ENCODE results near the gene HOXB4.

Gene HOXB4

GRCh38 chr17:48559122-48559839, 18.9 kb downstream of the HOXB4 start:
- no peak for DNase-seq (ENCODE audit: low read depth in 2 of 2)

DNA sequence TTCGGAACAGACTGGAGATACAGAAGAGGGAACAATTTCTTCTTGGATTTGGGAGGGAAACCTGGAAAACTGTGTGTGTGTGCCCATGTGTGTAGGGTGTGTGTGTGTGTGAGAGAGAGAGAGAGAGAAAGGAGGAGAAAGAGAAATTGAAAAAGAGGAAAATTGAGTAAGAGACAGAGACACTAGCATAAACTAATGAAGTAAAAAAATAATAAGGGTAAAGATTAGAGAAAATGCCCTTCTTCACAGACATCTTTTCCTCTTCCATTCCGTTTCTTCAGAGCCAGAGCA, 19.4 kb downstream of the HOXB4 start:
- no peak for DNase-seq (ENCODE audit: low read depth in 2 of 2)

GRCh38 chr17:48558057-48558830, 19.9 kb downstream of the HOXB4 start:
- no peak for DNase-seq (ENCODE audit: low read depth in 2 of 2)

GRCh38 chr17:48556576-48557401, 21.4 kb downstream of the HOXB4 start:
- DNase-seq (ENCODE audit: low read depth in 2 of 2) = no peak

DNA sequence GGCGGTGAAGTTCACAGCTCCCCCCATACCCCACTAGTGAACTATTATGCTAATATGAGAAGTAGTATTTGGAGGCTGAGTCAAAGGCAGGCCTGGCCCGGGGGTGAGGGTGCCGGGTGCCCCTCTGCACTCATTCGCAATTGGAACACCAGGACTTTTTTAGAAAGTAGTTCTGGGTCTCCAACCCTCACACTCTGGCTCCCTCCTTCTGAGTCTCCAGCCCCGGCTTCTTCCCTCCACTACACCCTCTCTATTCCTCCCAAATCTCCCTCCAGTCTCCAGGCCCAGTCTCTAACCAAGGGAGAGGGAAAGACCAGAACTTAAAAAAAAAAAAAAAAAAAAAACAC, 21.9 kb downstream of the HOXB4 start:
- DNase-seq (ENCODE audit: low read depth in 2 of 2) = no peak

GRCh38 chr17:48555258-48556228, 22.6 kb downstream of the HOXB4 start:
- no peak for DNase-seq (ENCODE audit: low read depth in 2 of 2)

GRCh38 chr17:48554412-48555257, 23.5 kb downstream of the HOXB4 start:
- DNase-seq (ENCODE audit: low read depth in 2 of 2) = no peak

DNA sequence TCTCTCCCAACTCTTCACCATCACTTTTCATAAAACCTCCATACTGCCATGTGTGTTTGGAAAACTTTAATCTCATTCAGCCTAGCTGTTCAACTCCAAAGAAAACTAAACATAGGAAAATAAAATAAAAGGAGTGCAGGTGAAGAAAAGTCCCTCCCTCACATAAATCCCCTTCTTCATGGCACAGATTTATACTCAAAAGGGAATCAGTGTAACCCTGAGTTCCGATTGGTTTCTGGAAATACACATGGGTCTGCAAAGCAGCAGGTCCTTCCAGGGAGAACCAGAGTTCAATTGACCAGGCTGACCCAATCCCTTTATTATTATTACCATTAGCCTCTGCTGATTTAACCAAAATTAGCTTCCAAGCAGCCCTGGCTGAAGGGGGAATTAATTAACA, 24.3 kb downstream of the HOXB4 start:
- no peak for DNase-seq (ENCODE audit: low read depth in 2 of 2)

DNA sequence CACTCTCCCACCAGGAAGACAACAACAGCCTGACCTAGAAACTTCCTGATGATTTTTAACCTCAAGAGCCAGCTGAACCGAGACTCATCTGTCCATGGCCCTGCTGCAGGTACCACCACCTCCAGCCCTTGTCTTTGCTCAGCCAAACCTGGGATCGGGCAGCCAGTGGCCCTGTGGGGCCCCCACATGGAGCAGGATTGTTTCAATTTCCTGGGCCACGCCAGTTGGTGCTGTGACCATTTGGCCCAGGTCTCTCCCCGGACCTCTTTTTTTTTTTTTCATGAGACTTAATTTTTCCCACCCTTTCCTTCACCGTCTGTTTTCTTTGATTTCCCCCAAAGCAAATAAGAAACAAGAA, 25.0 kb downstream of the HOXB4 start:
- DNase-seq (ENCODE audit: low read depth in 2 of 2) = no peak

- no peak for DNase-seq (ENCODE audit: low read depth in 2 of 2)
Observed at GRCh38 chr17:48552466-48553189, 25.5 kb downstream of the HOXB4 start.

GRCh38 chr17:48551596-48552465, 26.3 kb downstream of the HOXB4 start:
- no peak for DNase-seq (ENCODE audit: low read depth in 2 of 2)

- DNase-seq (ENCODE audit: low read depth in 2 of 2) = no peak
Observed at GRCh38 chr17:48551214-48551555, 27.0 kb downstream of the HOXB4 start.

- DNase-seq (ENCODE audit: low read depth in 2 of 2) = no peak
Observed at GRCh38 chr17:48550502-48551213, 27.5 kb downstream of the HOXB4 start.

GRCh38 chr17:48549914-48550501, 28.1 kb downstream of the HOXB4 start:
- DNase-seq (ENCODE audit: low read depth in 2 of 2) = no peak

DNA sequence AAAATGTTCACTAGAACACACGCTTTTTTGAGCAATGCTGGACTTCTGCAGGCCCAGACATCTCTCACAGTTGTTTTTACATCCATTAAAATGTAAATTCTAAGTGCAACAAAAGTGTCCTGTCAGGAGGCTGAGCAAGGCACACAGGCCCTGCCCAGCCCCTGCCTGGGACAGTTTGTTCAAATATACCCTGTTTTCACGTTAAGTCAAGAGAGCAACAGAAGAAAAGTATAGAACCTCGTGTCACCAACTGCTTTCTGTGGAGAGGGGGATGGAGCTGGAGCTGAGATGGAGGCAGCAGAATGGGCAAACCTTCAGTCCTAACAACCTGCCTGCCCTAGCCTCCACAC, 28.9 kb downstream of the HOXB4 start:
- DNase-seq (ENCODE audit: low read depth in 2 of 2) = no peak

- no peak for DNase-seq (ENCODE audit: low read depth in 2 of 2)
Observed at GRCh38 chr17:48548523-48549280, 29.4 kb downstream of the HOXB4 start.

GRCh38 chr17:48547808-48548522, 30.2 kb downstream of the HOXB4 start:
- no peak for DNase-seq (ENCODE audit: low read depth in 2 of 2)

Measured in activated CD8-positive, alpha-beta memory T cell treated with anti-CD3 and anti-CD28 coated beads for 4 hours (primary cell).